ENCODE measurements around the gene KIAA0513. TPM values are rescaled to one million over a fixed set of nuclear protein-coding genes. Genes with fewer than 3 reads are reported as not detected.

Gene KIAA0513
- total and polyA plus RNA-seq, 10 donors: 1.7 to 30.0 (median 21.9) TPM

DNA sequence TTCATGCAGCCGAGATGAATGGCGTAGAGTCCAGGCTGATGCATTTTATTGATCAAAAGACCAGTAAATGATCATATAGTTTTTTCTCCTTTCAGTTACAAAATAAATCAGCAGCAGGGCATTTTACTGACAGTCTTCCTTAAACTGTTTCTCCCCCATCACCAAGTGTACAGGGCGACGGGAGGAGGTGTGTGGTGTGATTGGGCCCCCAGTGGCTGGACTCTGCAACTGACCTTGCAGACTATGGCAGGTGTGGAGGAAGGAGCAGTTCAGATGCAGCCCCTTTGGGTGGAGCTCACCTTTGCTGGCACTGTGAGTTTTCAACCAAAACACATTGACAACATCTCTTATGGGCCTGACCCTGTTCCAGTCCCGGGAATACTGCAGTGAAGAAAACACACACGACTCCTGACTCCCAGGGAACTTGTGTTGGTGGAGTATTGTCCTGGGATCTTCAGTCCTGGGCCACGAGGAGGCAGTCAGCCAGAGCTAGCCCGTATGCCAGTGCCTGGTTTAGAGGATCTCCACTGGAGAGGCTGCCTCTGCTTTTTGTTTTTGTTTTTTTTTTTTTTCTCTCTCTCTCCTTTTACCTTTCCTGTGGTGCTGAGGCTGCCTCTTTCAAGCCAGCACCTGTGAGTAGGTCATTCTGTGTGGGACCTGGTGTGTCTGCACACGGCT is 29.8 kb downstream of the KIAA0513 start:
- intact Hi-C loops (cut with DNase I; ENCODE audit: low total_unique reads): no loop called here
- Histone ChIP-seq H3K4me1 (peaks cover 27 to 93% (median 53%) of the 10 kb centered on the region in 6 donors), H3K36me3 (peaks cover 0 to 17% (median 0%) of the 10 kb centered on the region in 6 donors), H3K27ac (peak overlapping the region in 4 of 8 donors; percentile 87 to 95 (median 90)), H3K9me3 (no peaks in the 10 kb centered on the region), H3K27me3 (replicated peaks in 1 of 7) (no peaks in the 10 kb centered on the region), H3K4me3 (no peak overlapping the region)
- TF ChIP-seq POLR2A (IDR thresholded peaks at IDR 0.05): no peak
- TF ChIP-seq, protein P1, sequence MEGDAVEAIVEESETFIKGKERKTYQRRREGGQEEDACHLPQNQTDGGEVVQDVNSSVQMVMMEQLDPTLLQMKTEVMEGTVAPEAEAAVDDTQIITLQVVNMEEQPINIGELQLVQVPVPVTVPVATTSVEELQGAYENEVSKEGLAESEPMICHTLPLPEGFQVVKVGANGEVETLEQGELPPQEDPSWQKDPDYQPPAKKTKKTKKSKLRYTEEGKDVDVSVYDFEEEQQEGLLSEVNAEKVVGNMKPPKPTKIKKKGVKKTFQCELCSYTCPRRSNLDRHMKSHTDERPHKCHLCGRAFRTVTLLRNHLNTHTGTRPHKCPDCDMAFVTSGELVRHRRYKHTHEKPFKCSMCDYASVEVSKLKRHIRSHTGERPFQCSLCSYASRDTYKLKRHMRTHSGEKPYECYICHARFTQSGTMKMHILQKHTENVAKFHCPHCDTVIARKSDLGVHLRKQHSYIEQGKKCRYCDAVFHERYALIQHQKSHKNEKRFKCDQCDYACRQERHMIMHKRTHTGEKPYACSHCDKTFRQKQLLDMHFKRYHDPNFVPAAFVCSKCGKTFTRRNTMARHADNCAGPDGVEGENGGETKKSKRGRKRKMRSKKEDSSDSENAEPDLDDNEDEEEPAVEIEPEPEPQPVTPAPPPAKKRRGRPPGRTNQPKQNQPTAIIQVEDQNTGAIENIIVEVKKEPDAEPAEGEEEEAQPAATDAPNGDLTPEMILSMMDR (IDR thresholded peaks at IDR 0.05 in 8 of 11, conservative IDR thresholded peaks at IDR 0.05 in 3 of 11): no peak
- TF ChIP-seq POLR2AphosphoS5 (IDR thresholded peaks at IDR 0.05): no peak
- WGBS, 5 donors: 84 to 89% (median 88%) methylated on average over 9 of the region's 9 CpGs
- no peak for DNase-seq

DNA sequence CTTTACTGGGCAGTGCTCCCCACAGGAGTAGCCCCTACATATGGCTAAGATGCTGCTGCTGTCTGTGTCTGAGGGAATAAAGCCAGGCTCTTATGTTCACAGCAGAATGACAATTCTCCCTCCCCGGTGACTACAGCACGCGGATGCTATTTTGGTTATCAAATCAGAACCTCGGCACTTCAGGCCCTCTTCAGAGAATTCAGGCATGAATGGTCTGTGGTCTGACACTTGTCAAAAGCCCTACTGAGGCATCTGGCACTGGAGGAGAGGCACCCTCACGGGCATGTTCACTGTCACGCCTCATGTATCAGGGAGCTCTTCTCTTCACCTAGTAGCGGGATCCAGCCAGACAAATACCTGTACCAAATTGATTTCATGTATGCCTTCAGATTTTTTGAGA is 30.4 kb downstream of the KIAA0513 start:
- TF ChIP-seq POLR2AphosphoS5 (IDR thresholded peaks at IDR 0.05) (peak in 1 of 3 donors; percentile 19), POLR2A (IDR thresholded peaks at IDR 0.05) (no peak)
- TF ChIP-seq, protein P1 (IDR thresholded peaks at IDR 0.05 in 8 of 11, conservative IDR thresholded peaks at IDR 0.05 in 3 of 11): no peak
- H3K4me3 ChIP-seq: no peak overlapping the region
- DNase-seq: no peak
- WGBS, 5 donors: 72 to 92% (median 80%) methylated on average over 7 of the region's 7 CpGs
- H3K27ac ChIP-seq: peak overlapping the region in 4 of 8 donors; percentile 5 to 95 (median 90)
- peaks cover 0 to 16% (median 0%) of the 10 kb centered on the region in 6 donors for H3K36me3 ChIP-seq
- no peaks in the 10 kb centered on the region for H3K9me3 ChIP-seq
- H3K4me1 ChIP-seq: peaks cover 27 to 96% (median 58%) of the 10 kb centered on the region in 6 donors
- no peaks in the 10 kb centered on the region for H3K27me3 ChIP-seq (replicated peaks in 1 of 7)
- intact Hi-C loops (cut with DNase I; ENCODE audit: low total_unique reads): no loop called here

DNA sequence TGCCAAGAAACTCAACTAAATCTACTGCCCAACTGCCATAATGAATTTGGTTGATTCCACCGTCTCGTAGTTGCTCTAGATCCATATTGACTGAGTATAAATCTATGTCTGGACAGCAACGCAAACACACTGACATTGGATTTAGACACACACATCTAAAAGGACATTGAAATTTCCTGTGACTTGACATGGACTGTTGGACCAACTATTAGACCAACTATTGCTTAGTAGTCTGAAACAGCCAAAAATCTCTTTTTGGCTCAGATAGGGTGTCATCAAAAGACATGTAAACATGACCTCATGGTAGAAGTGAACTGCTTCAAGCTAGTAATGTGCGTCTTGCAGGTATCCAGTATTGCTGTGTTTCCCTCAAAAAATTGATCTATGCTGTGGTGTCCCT is 31.3 kb downstream of the KIAA0513 start:
- intact Hi-C loops (cut with DNase I; ENCODE audit: low total_unique reads): no loop called here
- Histone ChIP-seq H3K4me1 (peaks cover 27 to 97% (median 65%) of the 10 kb centered on the region in 6 donors), H3K4me3 (no peak overlapping the region), H3K27me3 (replicated peaks in 1 of 7) (no peaks in the 10 kb centered on the region), H3K9me3 (no peaks in the 10 kb centered on the region), H3K27ac (no peak overlapping the region), H3K36me3 (peaks cover 0 to 16% (median 0%) of the 10 kb centered on the region in 6 donors)
- TF ChIP-seq POLR2A (IDR thresholded peaks at IDR 0.05) (no peak), POLR2AphosphoS5 (IDR thresholded peaks at IDR 0.05) (no peak)
- TF ChIP-seq, protein P1 (IDR thresholded peaks at IDR 0.05 in 8 of 11, conservative IDR thresholded peaks at IDR 0.05 in 3 of 11): no peak
- DNase-seq: no peak
- 71 to 100% (median 97%) methylated on average over 4 of the region's 4 CpGs for WGBS, 5 donors

DNA sequence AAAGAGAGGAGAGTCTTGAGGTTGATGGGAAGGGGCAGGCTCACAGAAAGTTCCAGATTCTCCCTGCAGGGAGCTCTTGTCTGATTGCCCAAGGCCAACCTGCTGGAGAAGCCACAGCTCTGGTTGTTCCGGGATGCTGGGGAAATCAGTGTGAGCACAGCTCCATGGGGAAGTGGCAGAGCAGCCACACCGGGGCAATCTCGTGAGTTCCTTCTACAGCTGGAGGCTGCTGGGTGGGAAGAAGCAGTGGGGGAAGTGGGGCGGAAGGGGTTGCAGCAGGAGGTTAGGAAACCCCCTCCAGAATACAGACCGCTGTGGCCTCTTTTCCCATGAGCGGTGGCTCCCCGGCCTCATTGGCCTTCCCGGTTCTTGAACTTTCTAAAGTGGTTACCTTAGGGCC is 34.0 kb downstream of the KIAA0513 start:
- intact Hi-C loops (cut with DNase I; ENCODE audit: low total_unique reads): no loop called here
- 23 to 63% (median 39%) methylated on average over 8 of the region's 8 CpGs for WGBS, 5 donors
- Histone ChIP-seq H3K4me1 (peaks cover 7 to 76% (median 44%) of the 10 kb centered on the region in 6 donors), H3K9me3 (no peaks in the 10 kb centered on the region), H3K27ac (peak overlapping the region in 7 of 8 donors; percentile 25 to 83 (median 69)), H3K27me3 (replicated peaks in 1 of 7) (no peaks in the 10 kb centered on the region), H3K4me3 (peak overlapping the region in 1 of 8 donors; percentile 10), H3K36me3 (peaks cover 0 to 37% (median 0%) of the 10 kb centered on the region in 6 donors)
- peak; percentile 90 for DNase-seq
- TF ChIP-seq POLR2AphosphoS5 (IDR thresholded peaks at IDR 0.05): peak; percentile 34 to 55 (median 50)
- TF ChIP-seq, protein P1 (IDR thresholded peaks at IDR 0.05 in 8 of 11, conservative IDR thresholded peaks at IDR 0.05 in 3 of 11): peak in 2 of 11 experiments; percentile 26 to 30
- no peak for TF ChIP-seq POLR2A (IDR thresholded peaks at IDR 0.05)

Data from spleen (tissue), 11 donors.